ENCODE data around the gene BBLN. TPM values are rescaled to one million over a fixed set of nuclear protein-coding genes. Genes with fewer than 3 reads are reported as not detected.

Gene BBLN
- total RNA-seq, 1 donor from 2014 or later, result 93.9 TPM

- DNase-seq (ENCODE audit: extremely low spot score, unreplicated experiment), result no peak
- TF ChIP-seq, protein P1, sequence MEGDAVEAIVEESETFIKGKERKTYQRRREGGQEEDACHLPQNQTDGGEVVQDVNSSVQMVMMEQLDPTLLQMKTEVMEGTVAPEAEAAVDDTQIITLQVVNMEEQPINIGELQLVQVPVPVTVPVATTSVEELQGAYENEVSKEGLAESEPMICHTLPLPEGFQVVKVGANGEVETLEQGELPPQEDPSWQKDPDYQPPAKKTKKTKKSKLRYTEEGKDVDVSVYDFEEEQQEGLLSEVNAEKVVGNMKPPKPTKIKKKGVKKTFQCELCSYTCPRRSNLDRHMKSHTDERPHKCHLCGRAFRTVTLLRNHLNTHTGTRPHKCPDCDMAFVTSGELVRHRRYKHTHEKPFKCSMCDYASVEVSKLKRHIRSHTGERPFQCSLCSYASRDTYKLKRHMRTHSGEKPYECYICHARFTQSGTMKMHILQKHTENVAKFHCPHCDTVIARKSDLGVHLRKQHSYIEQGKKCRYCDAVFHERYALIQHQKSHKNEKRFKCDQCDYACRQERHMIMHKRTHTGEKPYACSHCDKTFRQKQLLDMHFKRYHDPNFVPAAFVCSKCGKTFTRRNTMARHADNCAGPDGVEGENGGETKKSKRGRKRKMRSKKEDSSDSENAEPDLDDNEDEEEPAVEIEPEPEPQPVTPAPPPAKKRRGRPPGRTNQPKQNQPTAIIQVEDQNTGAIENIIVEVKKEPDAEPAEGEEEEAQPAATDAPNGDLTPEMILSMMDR (IDR thresholded peaks at IDR 0.05), result no peak
- H3K9me3 Mint-ChIP-seq (ENCODE audit: unreplicated experiment), result no peaks in the 10 kb centered on the region
- H3K4me3 Mint-ChIP-seq (ENCODE audit: unreplicated experiment), result no peak overlapping the region
- H3K4me1 Mint-ChIP-seq (ENCODE audit: unreplicated experiment), result peaks cover 30% of the 10 kb centered on the region
- no peaks in the 10 kb centered on the region for H3K27me3 Mint-ChIP-seq (ENCODE audit: unreplicated experiment)
- peaks cover 4% of the 10 kb centered on the region for H3K36me3 Mint-ChIP-seq (ENCODE audit: unreplicated experiment)
- H3K27ac Mint-ChIP-seq (ENCODE audit: unreplicated experiment), result no peak overlapping the region
Measured at GRCh38 chr9:128121924-128122808, 37.9 kb upstream of the BBLN start.

DNA sequence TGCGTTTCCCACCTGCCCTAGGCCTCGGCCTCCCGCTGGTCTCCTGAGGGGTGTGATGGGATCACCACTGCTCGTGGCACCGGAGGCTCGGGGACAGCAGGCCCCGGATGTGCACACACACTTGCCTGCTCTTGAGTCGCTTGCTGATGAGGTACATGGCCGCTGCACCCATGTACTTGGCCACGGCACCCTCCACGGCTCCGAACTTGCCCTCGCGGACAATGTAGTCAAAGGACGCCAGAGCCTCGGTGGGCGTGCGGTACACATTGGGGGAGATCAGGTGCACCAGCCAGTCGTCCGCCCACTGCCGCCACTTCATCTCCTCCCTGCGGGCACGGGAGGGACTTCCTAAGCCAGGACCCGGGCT is 37.3 kb upstream of the BBLN start:
- DNase-seq (ENCODE audit: extremely low spot score, unreplicated experiment), result no peak
- no peaks in the 10 kb centered on the region for H3K27me3 Mint-ChIP-seq (ENCODE audit: unreplicated experiment)
- H3K27ac Mint-ChIP-seq (ENCODE audit: unreplicated experiment), result no peak overlapping the region
- TF ChIP-seq, protein P1 (IDR thresholded peaks at IDR 0.05), result no peak
- H3K4me3 Mint-ChIP-seq (ENCODE audit: unreplicated experiment), result no peak overlapping the region
- no peaks in the 10 kb centered on the region for H3K9me3 Mint-ChIP-seq (ENCODE audit: unreplicated experiment)
- H3K4me1 Mint-ChIP-seq (ENCODE audit: unreplicated experiment), result peaks cover 26% of the 10 kb centered on the region
- peaks cover 4% of the 10 kb centered on the region for H3K36me3 Mint-ChIP-seq (ENCODE audit: unreplicated experiment)

DNA sequence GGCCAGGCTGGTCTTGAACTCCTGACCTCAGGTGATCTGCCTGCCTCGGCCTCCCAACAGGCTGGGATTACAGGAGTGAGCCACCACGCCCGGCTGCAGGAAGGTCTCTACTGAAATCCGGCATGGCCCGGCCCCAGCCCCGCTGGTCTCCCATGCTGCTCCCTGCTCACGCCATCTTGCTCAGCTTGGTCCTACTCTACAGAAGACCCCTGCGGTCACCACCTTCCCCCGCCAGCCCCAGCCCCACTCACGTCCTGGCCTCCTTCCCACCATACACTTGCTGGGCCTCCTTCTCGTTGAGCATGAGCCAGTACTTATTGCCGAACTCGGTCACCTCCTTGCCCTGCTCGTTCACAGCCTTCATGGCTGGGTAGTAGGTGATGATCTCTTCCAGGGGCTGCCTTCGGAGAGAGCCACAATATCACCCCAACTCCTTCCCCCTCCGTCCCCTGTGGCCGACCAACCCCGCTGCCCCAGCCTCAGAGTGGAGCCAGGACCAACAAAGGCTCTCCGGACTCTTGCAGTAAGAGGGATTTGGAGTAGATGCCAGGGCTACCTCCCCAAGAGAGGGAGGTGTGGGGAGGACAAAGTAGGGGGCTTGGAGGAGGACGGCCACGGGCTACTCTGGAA is 36.5 kb upstream of the BBLN start:
- peaks cover 20% of the 10 kb centered on the region for H3K4me1 Mint-ChIP-seq (ENCODE audit: unreplicated experiment)
- H3K9me3 Mint-ChIP-seq (ENCODE audit: unreplicated experiment), result no peaks in the 10 kb centered on the region

DNA sequence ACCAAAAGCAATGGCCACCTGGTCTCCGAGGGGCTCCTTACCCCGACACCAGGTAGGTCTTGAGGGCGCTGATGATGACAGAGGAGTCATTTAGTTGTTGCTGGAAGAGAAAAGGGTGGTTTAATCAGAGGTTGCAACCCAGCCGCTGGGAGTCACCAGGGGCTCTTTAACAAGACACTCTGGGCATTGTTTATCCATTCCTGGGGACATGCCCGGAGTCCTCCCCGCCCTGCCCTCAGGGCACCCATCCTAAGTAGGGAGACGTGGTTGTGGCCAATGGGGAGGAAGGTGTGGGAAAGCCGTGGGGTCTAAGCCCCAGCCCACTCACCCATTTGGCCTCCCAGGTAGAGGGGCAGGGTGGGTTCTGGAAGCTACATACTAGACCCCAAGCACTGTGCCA is 35.6 kb upstream of the BBLN start:
- Mint-ChIP-seq H3K27me3 (ENCODE audit: unreplicated experiment) (no peaks in the 10 kb centered on the region), H3K4me3 (ENCODE audit: unreplicated experiment) (no peak overlapping the region), H3K27ac (ENCODE audit: unreplicated experiment) (no peak overlapping the region), H3K4me1 (ENCODE audit: unreplicated experiment) (peaks cover 26% of the 10 kb centered on the region), H3K9me3 (ENCODE audit: unreplicated experiment) (no peaks in the 10 kb centered on the region), H3K36me3 (ENCODE audit: unreplicated experiment) (peaks cover 4% of the 10 kb centered on the region)
- no peak for DNase-seq (ENCODE audit: extremely low spot score, unreplicated experiment)
- TF ChIP-seq, protein P1 (IDR thresholded peaks at IDR 0.05), result no peak

More for the DNA sequence above, 36.5 kb upstream of the BBLN start:
- Mint-ChIP-seq H3K36me3 (ENCODE audit: unreplicated experiment) (peaks cover 4% of the 10 kb centered on the region), H3K4me3 (ENCODE audit: unreplicated experiment) (no peak overlapping the region), H3K27ac (ENCODE audit: unreplicated experiment) (no peak overlapping the region), H3K27me3 (ENCODE audit: unreplicated experiment) (no peaks in the 10 kb centered on the region)
- TF ChIP-seq, protein P1 (IDR thresholded peaks at IDR 0.05), result no peak
- no peak for DNase-seq (ENCODE audit: extremely low spot score, unreplicated experiment)

DNA sequence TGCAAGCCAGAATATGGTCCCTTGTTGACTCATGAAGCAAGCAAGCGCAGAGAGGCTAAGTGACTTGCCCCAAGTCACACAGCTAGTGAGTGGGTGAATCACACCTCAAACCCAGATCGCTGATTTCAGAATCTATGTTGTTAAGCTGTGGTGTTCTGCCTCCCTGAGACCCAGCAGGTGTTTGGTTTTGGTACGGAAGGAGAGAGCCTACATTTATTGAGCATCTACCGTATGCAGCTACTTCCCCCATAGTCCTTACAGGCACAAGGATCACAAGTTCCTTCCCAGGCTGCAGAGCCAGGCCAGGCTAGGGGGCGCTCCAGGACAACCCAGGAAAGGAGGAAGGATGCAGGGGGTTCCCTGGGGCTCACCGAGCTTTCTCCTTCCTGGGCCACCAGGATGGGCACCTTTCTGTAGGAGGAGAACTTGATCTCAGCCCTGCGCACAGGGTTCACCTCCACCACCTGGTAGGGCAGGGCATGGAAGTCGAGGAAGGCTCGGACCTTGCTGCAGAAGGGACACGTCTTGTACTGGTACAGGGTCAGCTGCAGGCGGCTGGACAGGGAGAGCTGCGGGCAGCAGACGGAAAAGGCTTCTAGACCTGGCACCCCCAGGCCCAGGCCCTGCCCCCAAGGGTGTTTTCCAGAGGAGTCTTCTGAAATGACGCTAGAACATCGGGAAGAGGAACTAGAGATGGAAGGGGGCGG is 35.0 kb upstream of the BBLN start:
- DNase-seq (ENCODE audit: extremely low spot score, unreplicated experiment), result no peak
- Mint-ChIP-seq H3K36me3 (ENCODE audit: unreplicated experiment) (peaks cover 4% of the 10 kb centered on the region), H3K9me3 (ENCODE audit: unreplicated experiment) (no peaks in the 10 kb centered on the region), H3K4me1 (ENCODE audit: unreplicated experiment) (peaks cover 27% of the 10 kb centered on the region), H3K27me3 (ENCODE audit: unreplicated experiment) (no peaks in the 10 kb centered on the region), H3K4me3 (ENCODE audit: unreplicated experiment) (peak overlapping the region; percentile 22), H3K27ac (ENCODE audit: unreplicated experiment) (no peak overlapping the region)
- TF ChIP-seq, protein P1 (IDR thresholded peaks at IDR 0.05), result peak; percentile 56
